ENCODE results near the gene PLEKHO1. TPM values are rescaled to one million over a fixed set of nuclear protein-coding genes. Genes with fewer than 3 reads are reported as not detected.
A peak's percentile ranks its signal among the peaks of the same experiment; 100 is the strongest.

PLEKHO1 gene
- total and polyA plus RNA-seq, 7 donors: 14.1 to 402 (median 251) TPM

GRCh38 chr1:150176593-150176992 is 26.9 kb downstream of the PLEKHO1 start:
- intact Hi-C loops (cut with DNase I): loop anchor here (5.0 kb wide), 1 partner anchor 34 kb away; no protein-coding TSS in a partner anchor
- Histone ChIP-seq H3K27me3 (no peaks in the 10 kb centered on the region), H3K27ac (no peak overlapping the region), H3K9me3 (no peaks in the 10 kb centered on the region), H3K4me1 (no peaks in the 10 kb centered on the region), H3K36me3 (no peaks in the 10 kb centered on the region), H3K4me3 (no peak overlapping the region)
- DNase-seq: no peak
- 86 to 90% methylated on average over 3 of the region's 3 CpGs for WGBS, 2 donors
- TF ChIP-seq EP300 (IDR thresholded peaks at IDR 0.05) (no peak), POLR2AphosphoS5 (IDR thresholded peaks at IDR 0.05) (peak in 1 of 4 donors; percentile 25), CTCF (IDR thresholded peaks at IDR 0.05) (no peak), POLR2A (IDR thresholded peaks at IDR 0.05) (no peak)

GRCh38 chr1:150178548-150178947 is 28.8 kb downstream of the PLEKHO1 start:
- no peaks in the 10 kb centered on the region for H3K36me3 ChIP-seq
- no peak overlapping the region for H3K4me3 ChIP-seq
- H3K9me3 ChIP-seq: no peaks in the 10 kb centered on the region
- intact Hi-C loops (cut with DNase I): loop anchor here (5.0 kb wide), 1 partner anchor 36 kb away; no protein-coding TSS in a partner anchor
- TF ChIP-seq POLR2A (IDR thresholded peaks at IDR 0.05): no peak
- no peak for TF ChIP-seq EP300 (IDR thresholded peaks at IDR 0.05)
- no peak for TF ChIP-seq CTCF (IDR thresholded peaks at IDR 0.05)
- no peak for TF ChIP-seq POLR2AphosphoS5 (IDR thresholded peaks at IDR 0.05)
- H3K4me1 ChIP-seq: no peaks in the 10 kb centered on the region
- no peaks in the 10 kb centered on the region for H3K27me3 ChIP-seq
- no peak for DNase-seq
- H3K27ac ChIP-seq: no peak overlapping the region

GRCh38 chr1:150179867-150180266 is 30.2 kb downstream of the PLEKHO1 start:
- no peak overlapping the region for H3K27ac ChIP-seq
- WGBS, 2 donors: 94% methylated on average over 7 of the region's 7 CpGs
- intact Hi-C loops (cut with DNase I): loop anchor here (5.0 kb wide), 1 partner anchor 38 kb away; no protein-coding TSS in a partner anchor

GRCh38 chr1:150180474-150180873 is 30.8 kb downstream of the PLEKHO1 start:
- 50 to 75% methylated on average over 5 of the region's 5 CpGs for WGBS, 2 donors
- intact Hi-C loops (cut with DNase I): no loop called here
- Histone ChIP-seq H3K27me3 (no peaks in the 10 kb centered on the region), H3K36me3 (no peaks in the 10 kb centered on the region), H3K27ac (no peak overlapping the region), H3K4me3 (no peak overlapping the region), H3K4me1 (no peaks in the 10 kb centered on the region), H3K9me3 (no peaks in the 10 kb centered on the region)
- no peak for TF ChIP-seq POLR2AphosphoS5 (IDR thresholded peaks at IDR 0.05)
- TF ChIP-seq EP300 (IDR thresholded peaks at IDR 0.05): no peak
- TF ChIP-seq POLR2A (IDR thresholded peaks at IDR 0.05): no peak
- no peak for TF ChIP-seq CTCF (IDR thresholded peaks at IDR 0.05)
- DNase-seq: no peak

More at GRCh38 chr1:150179867-150180266, 30.2 kb downstream of the PLEKHO1 start:
- TF ChIP-seq EP300 (IDR thresholded peaks at IDR 0.05) (no peak), CTCF (IDR thresholded peaks at IDR 0.05) (no peak), POLR2AphosphoS5 (IDR thresholded peaks at IDR 0.05) (no peak), POLR2A (IDR thresholded peaks at IDR 0.05) (no peak)
- no peaks in the 10 kb centered on the region for H3K9me3 ChIP-seq
- no peak for DNase-seq
- H3K4me3 ChIP-seq: no peak overlapping the region
- no peaks in the 10 kb centered on the region for H3K27me3 ChIP-seq
- no peaks in the 10 kb centered on the region for H3K4me1 ChIP-seq
- no peaks in the 10 kb centered on the region for H3K36me3 ChIP-seq

GRCh38 chr1:150182247-150182646 is 32.5 kb downstream of the PLEKHO1 start:
- intact Hi-C loops (cut with DNase I): no loop called here
- H3K9me3 ChIP-seq: no peaks in the 10 kb centered on the region
- H3K4me1 ChIP-seq: peaks cover 0 to 10% (median 2%) of the 10 kb centered on the region in 4 donors
- no peak for TF ChIP-seq POLR2AphosphoS5 (IDR thresholded peaks at IDR 0.05)
- no peak for TF ChIP-seq EP300 (IDR thresholded peaks at IDR 0.05)
- TF ChIP-seq POLR2A (IDR thresholded peaks at IDR 0.05): no peak
- TF ChIP-seq CTCF (IDR thresholded peaks at IDR 0.05): no peak
- peak overlapping the region in 1 of 4 donors; percentile 31 for H3K27ac ChIP-seq
- H3K27me3 ChIP-seq: no peaks in the 10 kb centered on the region
- H3K36me3 ChIP-seq: no peaks in the 10 kb centered on the region
- 90 to 91% methylated on average over 11 of the region's 11 CpGs for WGBS, 2 donors
- peak; percentile 68 for DNase-seq
- no peak overlapping the region for H3K4me3 ChIP-seq
